HG02870 (cell line): ENCODE data around the gene METRN.

Experiments
- ATAC-seq: cut with Tn5 transposase; IDR thresholded peaks from one replicate; pipeline ENCODE4 v1.9.1; 2021; ENCODE audit warnings: mild to moderate bottlenecking, moderate library complexity; ENCODE audit not compliant: unreplicated experiment

The METRN gene

DNA sequence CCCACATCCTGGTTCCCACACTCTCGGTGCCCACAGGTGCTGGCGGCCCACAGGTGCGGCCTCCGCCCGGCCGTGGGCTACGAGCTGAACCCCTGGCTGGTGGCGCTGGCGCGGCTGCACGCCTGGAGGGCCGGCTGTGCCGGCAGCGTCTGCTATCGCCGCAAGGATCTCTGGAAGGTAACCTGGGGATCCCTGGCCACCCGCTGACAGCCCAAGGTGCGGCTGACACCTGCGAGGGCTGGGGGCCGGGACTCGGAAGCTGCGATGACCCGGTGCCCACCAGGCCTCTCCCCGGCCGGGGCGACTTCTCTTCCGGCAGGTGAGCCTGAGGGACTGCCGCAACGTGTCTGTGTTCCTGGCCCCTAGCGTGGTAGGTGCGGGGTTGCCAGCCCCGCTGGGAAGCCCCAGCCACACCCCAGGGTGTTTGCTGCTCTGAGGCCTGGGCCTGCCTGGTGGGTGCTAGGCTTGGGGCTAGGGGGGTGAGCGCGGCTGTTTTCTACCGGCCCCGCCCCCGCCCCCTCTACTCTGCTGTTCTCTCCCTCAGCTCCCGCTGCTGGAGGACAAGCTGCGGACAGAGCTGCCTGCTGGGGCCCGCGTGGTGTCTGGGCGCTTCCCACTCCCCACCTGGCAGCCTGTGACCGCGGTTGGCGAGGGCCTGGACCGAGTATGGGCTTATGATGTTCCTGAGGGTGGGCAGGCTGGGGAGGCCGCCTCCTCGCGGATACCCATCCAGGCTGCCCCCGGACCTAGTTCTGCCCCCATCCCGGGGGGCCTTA lies 7.0 kb downstream of the METRN start:
- no peak for ATAC-seq

DNA sequence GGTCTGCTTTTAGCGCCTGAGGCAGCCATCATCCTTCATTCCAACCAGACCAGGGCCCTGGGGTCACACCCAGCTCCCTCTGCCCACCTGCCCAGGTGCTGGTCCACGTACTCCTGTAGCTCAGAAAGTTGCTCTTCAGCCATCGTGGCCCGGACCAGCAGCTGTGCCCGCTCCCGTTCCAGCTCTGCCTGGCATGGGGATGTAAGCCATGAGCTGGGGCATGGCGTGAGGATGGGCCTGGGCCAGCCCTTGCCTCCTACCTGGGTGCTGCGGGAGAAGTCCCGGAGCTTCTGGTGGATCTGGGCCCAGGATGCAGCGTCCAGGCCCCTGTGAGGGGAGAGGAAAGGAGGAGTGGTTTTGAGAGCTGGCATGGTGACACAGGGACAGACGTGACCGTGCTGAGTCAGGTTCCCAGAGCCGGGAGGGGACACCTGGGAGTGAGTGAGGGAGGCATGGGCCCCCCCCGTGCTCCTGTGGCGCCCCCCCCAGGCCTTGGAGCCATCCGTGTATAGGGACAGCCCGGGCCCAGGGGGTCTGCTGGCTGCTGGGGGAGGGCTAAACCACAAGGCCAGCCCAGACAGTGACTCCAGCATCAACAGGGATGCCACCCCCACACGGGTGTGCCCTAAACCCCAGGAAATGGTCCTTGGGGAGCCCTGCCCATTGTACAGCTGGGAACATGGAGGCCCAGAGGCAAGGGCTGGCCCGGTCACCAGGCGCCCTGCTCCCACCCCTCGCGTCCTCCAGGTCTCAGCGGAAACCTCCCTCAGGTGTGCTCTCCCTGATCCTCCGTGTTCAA lies 8.1 kb downstream of the METRN start:
- ATAC-seq, result no peak

DNA sequence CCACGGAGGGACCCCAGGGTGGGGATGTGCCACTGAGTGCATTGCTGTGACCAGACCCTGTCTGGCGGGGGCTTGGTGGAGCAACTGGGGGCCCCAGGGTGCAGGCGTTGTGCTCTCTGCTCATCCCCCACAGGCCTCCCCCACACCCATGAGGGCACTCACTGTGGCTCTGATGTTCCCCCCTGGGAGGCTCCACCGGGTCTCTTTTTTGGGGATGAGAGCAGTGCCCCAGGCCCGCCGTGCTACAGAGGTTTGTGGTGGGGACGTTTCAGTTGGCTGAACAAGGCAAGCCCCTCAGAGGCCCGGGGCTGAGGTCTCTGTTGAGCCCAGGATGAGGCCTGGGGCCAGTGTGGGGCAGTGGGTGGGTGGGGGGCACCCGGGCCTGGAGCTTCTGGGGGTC lies 8.8 kb downstream of the METRN start:
- ATAC-seq, result no peak

DNA sequence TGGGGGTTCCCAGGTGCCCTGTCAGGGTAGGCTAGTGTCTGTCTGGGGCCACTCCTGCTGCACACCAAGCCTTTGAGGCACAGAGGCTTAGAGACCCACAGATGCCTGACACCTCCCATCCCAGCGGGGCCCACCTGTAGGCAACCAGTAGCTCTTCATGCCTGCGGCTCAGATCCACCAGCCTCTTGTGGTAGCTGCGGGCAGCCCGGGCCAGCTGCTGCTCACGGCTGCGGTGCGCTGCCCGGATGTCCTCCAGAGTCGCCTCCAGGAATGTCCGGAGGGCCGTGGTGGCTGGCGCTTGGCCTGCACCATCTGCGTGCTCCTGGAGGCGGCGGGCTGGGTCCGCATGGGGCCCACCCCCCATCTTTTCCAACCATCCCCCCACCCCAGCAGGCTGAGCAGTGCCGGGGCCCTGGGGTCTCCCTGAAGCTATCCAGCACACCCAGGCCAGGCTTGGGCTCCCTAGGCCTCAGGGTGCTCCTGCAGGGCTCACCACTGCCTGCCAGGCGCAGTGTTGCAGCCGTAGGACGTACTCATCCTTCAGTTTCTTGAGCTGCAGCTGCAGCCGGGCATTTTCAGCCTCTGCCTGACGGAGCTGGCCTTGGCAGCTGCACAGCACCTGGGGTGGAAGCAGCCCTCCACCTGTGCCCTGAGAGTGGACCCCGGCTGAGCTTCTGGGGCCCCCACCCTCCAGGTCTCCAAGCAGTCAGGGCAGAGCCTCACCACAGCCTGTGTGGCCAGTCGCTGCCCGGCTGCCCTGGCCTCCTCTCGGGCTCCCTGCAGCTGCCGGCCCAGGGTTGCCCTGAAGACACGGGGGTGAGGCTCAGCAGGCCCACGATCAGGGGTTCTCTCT lies 9.5 kb downstream of the METRN start:
- ATAC-seq, result no peak

DNA sequence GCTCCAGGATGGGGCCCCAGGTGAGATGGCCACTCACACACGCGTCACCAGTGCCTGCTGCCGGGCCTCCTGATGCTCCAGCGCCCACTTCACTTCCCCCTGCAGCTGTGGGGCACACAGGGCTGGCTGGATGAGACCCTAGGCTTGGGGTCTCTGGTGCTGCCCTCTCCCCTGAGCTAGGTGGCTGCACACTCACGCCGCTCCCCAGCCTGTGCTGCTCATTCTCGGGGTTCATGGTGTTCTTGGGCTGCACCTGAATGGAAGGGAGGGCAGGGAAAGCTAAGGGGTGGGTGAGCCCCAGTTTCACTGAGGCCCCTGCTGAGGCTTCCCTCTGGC lies 10.1 kb downstream of the METRN start:
- no peak for ATAC-seq

DNA sequence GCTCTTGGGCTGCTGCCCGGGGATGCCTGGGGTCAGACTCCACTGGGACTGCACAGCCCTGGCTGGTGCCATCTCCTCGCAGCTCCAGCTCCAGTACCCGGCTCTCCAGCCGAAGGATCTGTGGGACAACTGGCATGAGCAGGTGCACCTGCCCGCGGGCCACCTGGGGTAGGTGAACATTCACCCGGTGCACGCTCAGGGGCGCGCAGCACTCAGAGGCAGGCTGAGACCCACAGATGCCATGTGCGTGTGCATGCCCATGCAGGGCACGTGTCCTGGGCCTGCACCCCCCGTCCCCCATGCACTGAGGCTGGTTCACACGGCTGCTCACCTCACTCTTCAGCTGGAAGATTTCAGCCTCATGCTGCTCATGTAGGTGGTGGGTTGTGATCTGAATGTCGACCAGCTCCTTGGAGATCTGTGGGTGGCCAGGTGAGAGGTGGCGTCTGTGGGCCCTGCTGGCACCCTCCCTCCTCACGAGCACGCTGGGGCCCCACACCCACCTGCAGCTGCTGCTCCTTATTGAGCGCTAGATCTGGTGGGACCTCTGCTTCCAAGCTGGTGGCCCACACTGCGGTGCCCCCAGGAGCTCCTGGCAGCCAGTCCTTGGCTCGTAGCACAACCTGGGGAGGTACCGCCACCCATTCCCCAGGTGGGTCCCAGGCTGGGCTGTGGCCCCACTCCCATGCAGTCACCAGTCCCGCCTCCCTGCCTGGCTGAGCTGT lies 10.7 kb downstream of the METRN start:
- ATAC-seq, result no peak

DNA sequence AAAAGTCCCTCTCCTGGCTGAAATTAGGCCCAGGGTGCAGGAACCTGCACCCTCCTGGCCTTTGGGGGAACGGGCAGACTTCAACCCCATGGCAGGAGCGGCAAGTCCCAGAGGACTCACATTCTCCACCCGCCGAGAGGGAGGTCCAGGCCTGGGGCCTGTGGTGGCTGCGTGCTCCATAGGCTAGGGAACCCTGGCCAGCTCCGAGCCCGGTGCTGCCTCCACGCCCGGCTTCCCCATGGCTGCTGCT lies 11.2 kb downstream of the METRN start:
- ATAC-seq, result no peak

DNA sequence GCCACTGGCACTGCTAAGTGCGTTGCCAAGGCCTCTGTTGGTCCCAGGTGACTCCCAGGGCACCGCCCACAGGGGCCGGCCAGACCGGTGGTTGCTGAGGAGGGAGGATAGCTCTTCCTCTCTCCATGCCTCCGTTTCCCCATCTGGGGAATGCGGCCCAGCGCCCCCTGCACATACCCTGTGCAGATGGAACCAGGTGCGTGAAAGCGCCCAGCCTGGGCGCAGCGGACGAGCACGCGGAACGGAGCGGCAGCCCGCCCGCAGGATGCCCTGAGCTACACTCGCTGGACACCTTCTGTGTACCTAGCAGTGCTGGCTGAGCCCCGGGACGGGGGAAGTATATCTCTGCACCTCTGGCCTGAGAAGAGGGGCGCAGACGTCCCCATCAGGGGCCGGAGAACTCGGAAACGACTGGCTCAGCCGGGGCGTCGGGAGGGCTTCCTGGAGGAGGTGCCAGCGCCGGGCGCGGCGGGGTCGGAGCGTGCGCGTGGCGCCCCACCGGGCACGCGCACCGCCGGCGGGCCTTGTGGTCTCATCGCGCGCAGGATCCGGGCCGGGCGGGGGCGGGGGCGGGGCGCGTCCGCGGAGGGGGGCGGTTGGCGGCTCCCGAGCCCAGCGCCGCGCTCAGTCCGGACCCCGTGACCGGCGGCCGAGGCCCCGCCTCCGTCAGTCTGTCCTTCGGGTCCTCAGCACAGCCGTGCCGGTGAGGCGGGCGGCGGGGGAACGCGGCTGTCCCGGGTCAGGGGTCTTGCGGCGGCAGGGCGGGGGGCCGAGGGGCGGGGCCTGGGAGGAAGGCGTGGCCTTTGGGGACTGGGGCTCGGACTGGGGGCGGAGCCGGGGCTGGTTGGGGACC lies 11.7 kb downstream of the METRN start, which contains the start of the genes CCDC78 and HAGHL:
Gene CCDC78, minus strand, starts transcription at position 6 of the 853 bp plus-strand sequence. CDS start 76 bp downstream, outside the sequence.
Gene HAGHL, plus strand, starts transcription at position 669 of the 853 bp plus-strand sequence. CDS start 404 bp downstream, outside the sequence.
- ATAC-seq, result no peak

DNA sequence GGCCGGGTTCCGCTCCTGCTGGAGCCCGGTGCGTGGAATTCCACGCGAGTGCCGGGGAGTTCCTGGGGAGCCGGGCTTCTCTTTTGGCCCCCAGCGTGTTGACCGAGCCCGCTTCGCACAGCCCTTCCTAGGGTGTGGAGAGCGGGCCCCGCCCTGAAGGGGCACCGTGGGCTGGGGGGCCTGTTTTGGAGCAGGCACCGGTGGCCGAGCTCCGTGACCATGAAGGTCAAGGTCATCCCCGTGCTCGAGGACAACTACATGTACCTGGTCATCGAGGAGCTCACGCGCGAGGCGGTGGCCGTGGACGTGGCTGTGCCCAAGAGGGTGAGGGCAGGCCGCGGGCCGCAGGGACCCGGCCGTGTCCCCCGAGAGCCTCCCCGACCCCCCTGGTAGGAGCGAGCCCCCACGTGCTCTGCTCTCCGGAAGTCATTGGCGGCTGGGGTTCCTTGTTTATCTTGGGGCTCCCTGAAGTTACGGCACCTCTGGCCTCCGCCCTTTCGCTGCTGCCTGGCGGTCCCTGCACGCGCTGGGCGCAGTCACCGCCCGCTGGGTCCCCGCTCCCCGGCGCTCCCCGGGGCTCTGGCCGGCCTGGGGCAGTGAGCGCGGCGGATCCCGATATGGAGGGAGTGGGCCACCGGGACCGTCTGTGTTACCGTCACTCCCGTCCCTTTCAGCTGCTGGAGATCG lies 12.5 kb downstream of the METRN start:
- no peak for ATAC-seq

DNA sequence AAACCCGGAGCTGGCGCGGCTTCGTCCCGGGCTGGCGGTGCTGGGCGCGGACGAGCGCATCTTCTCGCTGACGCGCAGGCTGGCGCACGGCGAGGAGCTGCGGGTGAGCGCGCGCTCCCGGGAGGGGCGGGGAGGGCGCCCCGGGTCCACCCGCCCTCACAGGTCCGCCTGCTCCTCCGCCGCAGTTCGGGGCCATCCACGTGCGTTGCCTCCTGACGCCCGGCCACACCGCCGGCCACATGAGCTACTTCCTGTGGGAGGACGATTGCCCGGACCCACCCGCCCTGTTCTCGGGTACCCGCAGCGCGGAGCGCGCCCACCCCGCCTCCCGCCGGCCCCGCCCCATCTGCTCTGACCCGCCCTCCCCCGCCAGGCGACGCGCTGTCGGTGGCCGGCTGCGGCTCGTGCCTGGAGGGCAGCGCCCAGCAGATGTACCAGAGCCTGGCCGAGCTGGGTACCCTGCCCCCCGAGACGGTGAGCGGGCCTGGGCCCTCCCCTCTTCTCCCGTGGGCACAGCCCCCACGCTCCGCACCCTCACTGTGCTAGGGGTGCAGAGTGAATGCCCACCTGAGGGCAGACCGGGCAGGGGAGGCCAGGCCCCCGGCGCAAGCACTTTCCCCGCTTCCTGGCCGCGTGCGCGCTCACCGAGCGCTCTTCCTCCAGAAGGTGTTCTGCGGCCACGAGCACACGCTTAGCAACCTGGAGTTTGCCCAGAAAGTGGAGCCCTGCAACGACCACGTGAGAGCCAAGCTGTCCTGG lies 13.4 kb downstream of the METRN start:
- no peak for ATAC-seq

DNA sequence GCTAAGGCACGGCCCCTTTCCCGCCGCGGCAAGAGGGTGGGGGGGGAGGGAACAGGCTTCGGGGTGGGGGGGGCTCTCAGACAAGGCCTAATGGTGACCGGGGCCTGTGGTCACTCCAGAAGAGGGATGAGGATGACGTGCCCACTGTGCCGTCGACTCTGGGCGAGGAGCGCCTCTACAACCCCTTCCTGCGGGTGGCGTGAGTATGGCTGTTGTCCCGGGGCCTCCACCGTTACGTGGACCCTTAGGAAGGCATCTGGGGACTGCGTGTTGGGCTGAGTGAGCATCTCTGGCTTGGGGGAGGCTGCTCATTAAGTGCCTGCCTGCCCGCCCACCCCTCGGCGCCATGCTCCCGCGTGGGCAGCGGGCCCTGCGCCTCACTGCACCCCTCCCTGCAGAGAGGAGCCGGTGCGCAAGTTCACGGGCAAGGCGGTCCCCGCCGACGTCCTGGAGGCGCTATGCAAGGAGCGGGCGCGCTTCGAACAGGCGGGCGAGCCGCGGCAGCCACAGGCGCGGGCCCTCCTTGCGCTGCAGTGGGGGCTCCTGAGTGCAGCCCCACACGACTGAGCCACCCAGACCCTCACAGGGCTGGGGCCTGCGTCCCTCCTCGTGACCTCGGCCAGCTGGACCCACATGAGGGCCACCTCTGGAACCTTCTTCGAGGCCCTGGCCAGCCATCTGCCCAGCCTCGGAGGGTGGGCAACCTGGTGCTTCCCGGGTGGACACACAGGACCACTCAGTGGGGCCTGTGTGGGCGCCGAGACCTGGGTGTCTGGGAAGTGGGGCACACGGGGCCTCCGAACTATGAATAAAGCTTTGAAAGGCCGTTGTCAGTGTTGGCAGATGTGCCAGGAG lies 14.2 kb downstream of the METRN start:
- no peak for ATAC-seq

DNA sequence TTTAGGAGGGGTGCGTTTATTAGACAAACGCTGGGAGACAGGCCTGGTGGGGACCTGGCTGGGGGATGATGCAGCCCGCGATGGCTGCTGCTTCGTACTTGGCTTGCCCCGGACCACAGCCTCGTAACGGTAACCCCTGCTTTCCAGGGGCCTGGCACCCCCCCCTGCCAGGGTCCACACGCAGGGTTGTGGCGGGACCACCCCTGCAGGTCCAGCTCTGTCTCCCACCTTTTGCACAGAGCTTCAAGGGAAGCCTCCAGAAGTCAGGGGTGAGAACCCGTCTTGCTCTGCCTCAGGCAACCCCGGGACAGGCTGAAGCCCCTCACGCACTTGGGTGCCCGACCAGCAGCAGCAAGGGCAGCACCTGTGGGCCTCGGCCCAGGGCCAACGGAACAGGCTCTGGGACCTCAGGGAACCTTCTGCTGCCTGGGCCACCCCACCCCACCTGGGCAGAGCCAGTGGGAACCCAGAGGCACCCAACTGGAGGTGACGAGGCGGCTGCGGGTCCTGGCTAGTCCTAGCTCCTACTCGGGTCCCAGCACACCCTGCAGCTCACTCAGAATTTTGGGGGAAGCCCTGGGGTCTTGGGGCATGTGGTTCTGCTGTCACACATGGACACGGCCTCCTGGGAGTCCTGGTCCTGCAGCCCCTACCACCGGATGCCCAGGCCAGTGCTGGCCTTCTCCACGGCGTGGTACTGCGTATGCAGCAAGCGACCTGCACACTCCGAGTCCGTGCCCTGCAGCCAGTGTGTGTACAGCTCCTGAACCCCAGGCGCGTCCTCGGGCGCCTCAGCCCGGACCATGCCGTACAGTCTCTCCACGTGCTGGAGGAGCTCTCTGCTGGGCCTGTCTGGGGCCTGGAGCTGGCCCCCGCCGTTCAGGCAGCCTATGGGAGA lies 15.1 kb downstream of the METRN start:
- no peak for ATAC-seq

DNA sequence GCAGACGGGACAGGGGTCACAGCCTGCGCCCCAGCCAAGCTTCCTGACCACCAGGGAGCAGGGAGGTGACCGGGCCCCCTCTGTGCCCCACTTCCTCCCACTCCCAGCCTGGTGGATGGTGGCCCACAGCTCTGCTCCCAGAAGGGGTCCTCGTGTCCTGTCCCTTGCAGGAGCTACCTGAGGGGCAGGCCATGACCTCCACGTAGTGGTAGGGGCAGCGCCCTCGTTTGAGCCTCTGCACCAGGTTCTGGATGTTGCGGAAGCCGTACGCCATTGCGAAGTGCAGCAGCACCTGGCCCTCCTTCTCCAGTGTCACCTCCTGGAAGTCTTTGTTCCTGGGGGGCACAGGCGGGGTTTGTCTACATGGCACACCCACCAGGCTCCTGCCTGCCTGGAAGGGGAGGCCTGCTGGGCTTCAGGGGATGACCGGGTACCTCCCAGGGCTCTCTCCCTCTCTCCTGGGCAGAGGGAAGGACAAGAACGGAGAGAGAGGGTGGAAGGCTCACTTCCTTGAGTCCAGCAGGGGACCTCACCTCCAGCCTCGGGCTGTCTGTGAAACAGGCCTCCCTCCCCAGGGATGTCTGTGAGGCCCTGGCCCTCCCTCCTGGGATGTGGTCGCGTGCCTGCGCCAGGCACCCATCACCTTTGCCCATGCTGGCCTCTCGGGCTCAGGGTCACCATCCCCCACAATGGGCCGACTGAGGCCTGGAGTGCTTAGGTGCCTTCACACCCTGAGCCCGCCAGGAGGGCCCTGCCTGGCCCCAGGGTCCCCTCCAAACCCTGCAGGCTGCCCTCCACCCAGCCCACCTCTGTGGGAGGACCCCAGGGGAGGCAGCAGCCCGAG lies 16.0 kb downstream of the METRN start:
- no peak for ATAC-seq

DNA sequence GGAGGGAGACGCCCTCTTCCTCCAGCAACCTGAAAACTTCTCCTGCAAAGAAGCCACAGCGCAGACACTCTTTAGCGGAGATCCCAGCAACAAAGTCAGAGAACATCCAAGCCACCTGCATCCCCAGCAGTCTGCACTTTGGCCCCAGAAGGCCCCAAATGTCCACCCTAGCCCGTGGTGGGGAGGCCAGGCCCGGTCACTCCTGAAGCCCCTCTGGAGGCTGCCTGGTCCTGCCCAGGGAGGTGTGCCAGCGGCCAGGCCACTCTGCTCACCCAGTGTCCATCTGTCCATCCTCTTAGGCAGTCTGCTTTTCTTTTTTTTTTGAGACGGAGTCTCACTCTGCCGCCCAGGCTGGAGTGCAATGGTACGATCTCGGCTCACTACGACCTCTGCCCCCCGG lies 17.4 kb downstream of the METRN start:
- ATAC-seq, result no peak

DNA sequence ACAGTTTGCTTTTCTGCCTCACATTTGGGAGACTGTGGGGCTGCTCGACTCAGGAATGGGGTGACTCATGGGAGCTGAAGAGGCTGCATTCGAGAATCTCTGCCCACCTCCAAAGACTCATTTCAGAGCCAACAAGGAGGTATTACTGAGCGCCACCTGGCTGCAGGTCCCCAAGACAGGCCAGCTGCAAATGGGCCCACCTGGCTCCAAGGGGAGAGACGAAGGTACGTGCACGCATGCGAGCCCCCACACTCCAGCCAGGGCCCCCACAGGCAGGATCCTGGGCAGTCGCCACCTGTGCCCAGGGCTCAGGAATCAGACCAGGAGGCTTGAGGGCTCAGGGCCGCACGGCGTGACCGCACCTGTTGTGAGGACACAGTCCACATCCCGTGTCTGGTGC lies 18.0 kb downstream of the METRN start:
- no peak for ATAC-seq
